Neural cell (in vitro differentiated cells): ENCODE data around the gene COG4.

Source experiments
- EP300 ChIP-seq: fragments of 450-650 bp; conservative IDR thresholded peaks from 2 replicates; pipeline ENCODE4 v1.6.1; 2014; ENCODE audit warnings: antibody characterized with exemption, mild to moderate bottlenecking, moderate library complexity; ENCODE audit not compliant: poor library complexity, severe bottlenecking
- EZH2 ChIP-seq: fragments of 200-600, 300-800 bp; shearing (Covaris generic), sonication (generic); IDR thresholded peaks from 2 replicates; pipeline ENCODE4 v1.6.1; 2014; ENCODE audit warnings: antibody characterized with exemption, low read length, borderline replicate concordance, mild to moderate bottlenecking; ENCODE audit not compliant: insufficient read depth, poor library complexity, severe bottlenecking
- MXI1 ChIP-seq: fragments of 450-650 bp; conservative IDR thresholded peaks from 2 replicates; pipeline ENCODE4 v1.6.1; 2014; ENCODE audit warnings: antibody characterized with exemption, mild to moderate bottlenecking; ENCODE audit not compliant: poor library complexity, severe bottlenecking
- POLR2AphosphoS5 ChIP-seq: IDR thresholded peaks from 2 replicates; pipeline ENCODE4 v1.6.1; 2012
- RAD21 ChIP-seq: fragments of 450-650 bp; conservative IDR thresholded peaks from 2 replicates; pipeline ENCODE4 v1.6.1; 2014; ENCODE audit warnings: antibody characterized with exemption, mild to moderate bottlenecking, moderate library complexity
- TAF1 ChIP-seq: IDR thresholded peaks from 2 replicates; pipeline ENCODE4 v1.6.1; 2012; ENCODE audit warnings: low read depth
- TF ChIP-seq, protein P1 (sequence below): fragments of 450-650 bp; IDR thresholded peaks from 2 replicates; pipeline ENCODE4 v1.5.1; 2014; ENCODE audit warnings: antibody characterized with exemption, mild to moderate bottlenecking, moderate library complexity; ENCODE audit not compliant: poor library complexity, severe bottlenecking
- TF ChIP-seq, protein P2 (sequence below): IDR thresholded peaks from 2 replicates; pipeline ENCODE4 v1.6.1; 2012; ENCODE audit warnings: borderline replicate concordance

DNA sequence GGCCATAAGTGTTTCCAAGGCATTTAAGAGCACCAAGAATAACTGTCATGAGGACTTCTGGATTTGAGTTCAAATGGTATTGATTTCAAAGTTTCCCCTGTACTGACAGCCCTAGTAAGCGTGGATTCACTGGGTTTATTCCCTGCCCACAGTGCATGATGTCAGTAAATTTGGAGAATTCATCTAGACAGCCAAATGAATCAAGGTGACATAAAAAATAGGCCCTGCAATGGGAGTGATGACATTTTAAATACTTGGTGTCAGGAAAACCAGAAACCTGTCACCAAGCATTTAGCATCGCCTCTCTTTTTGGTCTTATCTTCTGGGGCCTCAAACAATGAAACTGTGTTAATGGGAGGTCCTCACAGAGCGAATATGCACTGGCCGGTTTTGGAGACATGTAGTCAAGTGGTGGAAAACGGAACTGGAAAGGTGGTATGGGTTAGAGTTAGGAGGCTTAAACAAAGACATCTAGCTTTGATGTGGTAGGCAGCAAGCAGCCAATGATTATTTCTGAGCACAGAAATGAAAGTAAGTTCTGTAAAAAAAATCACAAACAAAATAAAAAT, 29.1 kb downstream of the COG4 start:
- TF ChIP-seq, protein P1, sequence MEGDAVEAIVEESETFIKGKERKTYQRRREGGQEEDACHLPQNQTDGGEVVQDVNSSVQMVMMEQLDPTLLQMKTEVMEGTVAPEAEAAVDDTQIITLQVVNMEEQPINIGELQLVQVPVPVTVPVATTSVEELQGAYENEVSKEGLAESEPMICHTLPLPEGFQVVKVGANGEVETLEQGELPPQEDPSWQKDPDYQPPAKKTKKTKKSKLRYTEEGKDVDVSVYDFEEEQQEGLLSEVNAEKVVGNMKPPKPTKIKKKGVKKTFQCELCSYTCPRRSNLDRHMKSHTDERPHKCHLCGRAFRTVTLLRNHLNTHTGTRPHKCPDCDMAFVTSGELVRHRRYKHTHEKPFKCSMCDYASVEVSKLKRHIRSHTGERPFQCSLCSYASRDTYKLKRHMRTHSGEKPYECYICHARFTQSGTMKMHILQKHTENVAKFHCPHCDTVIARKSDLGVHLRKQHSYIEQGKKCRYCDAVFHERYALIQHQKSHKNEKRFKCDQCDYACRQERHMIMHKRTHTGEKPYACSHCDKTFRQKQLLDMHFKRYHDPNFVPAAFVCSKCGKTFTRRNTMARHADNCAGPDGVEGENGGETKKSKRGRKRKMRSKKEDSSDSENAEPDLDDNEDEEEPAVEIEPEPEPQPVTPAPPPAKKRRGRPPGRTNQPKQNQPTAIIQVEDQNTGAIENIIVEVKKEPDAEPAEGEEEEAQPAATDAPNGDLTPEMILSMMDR: no peak
- TF ChIP-seq POLR2AphosphoS5 (no peak), MXI1 (no peak), RAD21 (no peak), TAF1 (no peak), EZH2 (no peak), EP300 (no peak)
- TF ChIP-seq, protein P2, sequence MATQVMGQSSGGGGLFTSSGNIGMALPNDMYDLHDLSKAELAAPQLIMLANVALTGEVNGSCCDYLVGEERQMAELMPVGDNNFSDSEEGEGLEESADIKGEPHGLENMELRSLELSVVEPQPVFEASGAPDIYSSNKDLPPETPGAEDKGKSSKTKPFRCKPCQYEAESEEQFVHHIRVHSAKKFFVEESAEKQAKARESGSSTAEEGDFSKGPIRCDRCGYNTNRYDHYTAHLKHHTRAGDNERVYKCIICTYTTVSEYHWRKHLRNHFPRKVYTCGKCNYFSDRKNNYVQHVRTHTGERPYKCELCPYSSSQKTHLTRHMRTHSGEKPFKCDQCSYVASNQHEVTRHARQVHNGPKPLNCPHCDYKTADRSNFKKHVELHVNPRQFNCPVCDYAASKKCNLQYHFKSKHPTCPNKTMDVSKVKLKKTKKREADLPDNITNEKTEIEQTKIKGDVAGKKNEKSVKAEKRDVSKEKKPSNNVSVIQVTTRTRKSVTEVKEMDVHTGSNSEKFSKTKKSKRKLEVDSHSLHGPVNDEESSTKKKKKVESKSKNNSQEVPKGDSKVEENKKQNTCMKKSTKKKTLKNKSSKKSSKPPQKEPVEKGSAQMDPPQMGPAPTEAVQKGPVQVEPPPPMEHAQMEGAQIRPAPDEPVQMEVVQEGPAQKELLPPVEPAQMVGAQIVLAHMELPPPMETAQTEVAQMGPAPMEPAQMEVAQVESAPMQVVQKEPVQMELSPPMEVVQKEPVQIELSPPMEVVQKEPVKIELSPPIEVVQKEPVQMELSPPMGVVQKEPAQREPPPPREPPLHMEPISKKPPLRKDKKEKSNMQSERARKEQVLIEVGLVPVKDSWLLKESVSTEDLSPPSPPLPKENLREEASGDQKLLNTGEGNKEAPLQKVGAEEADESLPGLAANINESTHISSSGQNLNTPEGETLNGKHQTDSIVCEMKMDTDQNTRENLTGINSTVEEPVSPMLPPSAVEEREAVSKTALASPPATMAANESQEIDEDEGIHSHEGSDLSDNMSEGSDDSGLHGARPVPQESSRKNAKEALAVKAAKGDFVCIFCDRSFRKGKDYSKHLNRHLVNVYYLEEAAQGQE: no peak
